Right forelimb (tissue), 1 donor: ENCODE results near the gene RBBP8NL.

ENCODE experiments used
- DNase-seq: peaks from one replicate; pipeline ENCODE4 v3.0.0-alpha.2; 2018

The RBBP8NL gene

GRCh38 chr20:62427172-62428001 lies at the start of gene RBBP8NL:
Gene RBBP8NL (minus strand): TSS chr20:62427539. CDS start chr20:62419647, 7,892 bp downstream.
- DNase-seq, result no peak

GRCh38 chr20:62476056-62476838 lies 48.9 kb upstream of the RBBP8NL start:
- DNase-seq, result no peak

GRCh38 chr20:62475772-62476055 lies 48.4 kb upstream of the RBBP8NL start, which contains the start of gene GATA5:
Gene GATA5 (minus strand): TSS chr20:62475995. CDS start chr20:62475521, 474 bp downstream.
- no peak for DNase-seq

- no peak for DNase-seq
Observed at GRCh38 chr20:62475027-62475771, 47.9 kb upstream of the RBBP8NL start.

GRCh38 chr20:62474604-62475026 lies 47.3 kb upstream of the RBBP8NL start:
- DNase-seq, result no peak

GRCh38 chr20:62473717-62474603 lies 46.6 kb upstream of the RBBP8NL start:
- no peak for DNase-seq

GRCh38 chr20:62472941-62473585 lies 45.7 kb upstream of the RBBP8NL start:
- DNase-seq, result no peak

- DNase-seq, result no peak
Observed at GRCh38 chr20:62472138-62472940, 45.0 kb upstream of the RBBP8NL start.

- no peak for DNase-seq
Observed at GRCh38 chr20:62470459-62470858, 43.1 kb upstream of the RBBP8NL start.

- no peak for DNase-seq
Observed at GRCh38 chr20:62470001-62470400, 42.7 kb upstream of the RBBP8NL start.

GRCh38 chr20:62469352-62469751 lies 42.0 kb upstream of the RBBP8NL start:
- no peak for DNase-seq

- no peak for DNase-seq
Observed at GRCh38 chr20:62466806-62467537, 39.6 kb upstream of the RBBP8NL start.

GRCh38 chr20:62466072-62466760 lies 38.9 kb upstream of the RBBP8NL start:
- no peak for DNase-seq

- DNase-seq, result no peak
Observed at GRCh38 chr20:62464990-62465389, 37.7 kb upstream of the RBBP8NL start.

GRCh38 chr20:62464425-62464770 lies 37.1 kb upstream of the RBBP8NL start:
- no peak for DNase-seq

GRCh38 chr20:62463651-62464424 lies 36.5 kb upstream of the RBBP8NL start:
- DNase-seq, result no peak

GRCh38 chr20:62462976-62463592 lies 35.7 kb upstream of the RBBP8NL start:
- no peak for DNase-seq

GRCh38 chr20:62461834-62462233 lies 34.5 kb upstream of the RBBP8NL start:
- no peak for DNase-seq
